HS-27A (cell line): ENCODE measurements around the gene CYP39A1.

Source experiments
- DNase-seq: peaks from one replicate; pipeline ENCODE4 v3.0.0-alpha.2; 2012; ENCODE audit warnings: low read depth, missing footprints

CYP39A1 gene

GRCh38 chr6:46652603-46653438, at the start of gene CYP39A1, which contains the start of gene SLC25A27:
TSS of gene CYP39A1 (minus strand) at chr6:46652818. CDS start at chr6:46652582, 236 bp downstream.
TSS of gene SLC25A27 (plus strand) at chr6:46652975. CDS start at chr6:46653193, 218 bp downstream.
- DNase-seq, result no peak

GRCh38 chr6:46699970-46700369, 47.4 kb upstream of the CYP39A1 start:
- DNase-seq, result no peak

GRCh38 chr6:46690911-46691451, 38.4 kb upstream of the CYP39A1 start:
- no peak for DNase-seq

- DNase-seq, result no peak
Observed at GRCh38 chr6:46690141-46690755, 37.6 kb upstream of the CYP39A1 start.

GRCh38 chr6:46689657-46690056, 37.0 kb upstream of the CYP39A1 start:
- DNase-seq, result no peak

- no peak for DNase-seq
Observed at GRCh38 chr6:46688966-46689335, 36.3 kb upstream of the CYP39A1 start.

GRCh38 chr6:46688117-46688965, 35.7 kb upstream of the CYP39A1 start:
- no peak for DNase-seq

- no peak for DNase-seq
Observed at GRCh38 chr6:46687619-46688097, 35.0 kb upstream of the CYP39A1 start, which contains the start of gene TDRD6. TSS of gene TDRD6 (plus strand) at chr6:46687885. CDS start at chr6:46688129, 244 bp downstream.

- no peak for DNase-seq
Observed at GRCh38 chr6:46684771-46685170, 32.2 kb upstream of the CYP39A1 start.

- no peak for DNase-seq
Observed at GRCh38 chr6:46677314-46677654, 24.7 kb upstream of the CYP39A1 start.

GRCh38 chr6:46676604-46677313, 24.1 kb upstream of the CYP39A1 start:
- no peak for DNase-seq

GRCh38 chr6:46674410-46674809, 21.8 kb upstream of the CYP39A1 start:
- DNase-seq, result no peak

- no peak for DNase-seq
Observed at GRCh38 chr6:46667377-46667776, 14.8 kb upstream of the CYP39A1 start.

- DNase-seq, result no peak
Observed at GRCh38 chr6:46661483-46661882, 8.9 kb upstream of the CYP39A1 start.

GRCh38 chr6:46657642-46658041, 5.0 kb upstream of the CYP39A1 start:
- DNase-seq, result no peak

- no peak for DNase-seq
Observed at GRCh38 chr6:46655803-46656202, 3.2 kb upstream of the CYP39A1 start.

- no peak for DNase-seq
Observed at GRCh38 chr6:46653439-46654195, 999 bp upstream of the CYP39A1 start.

- DNase-seq, result no peak
Observed at GRCh38 chr6:46652232-46652602, 401 bp downstream of the CYP39A1 start.

GRCh38 chr6:46651816-46652215, 802 bp downstream of the CYP39A1 start:
- no peak for DNase-seq

- DNase-seq, result no peak
Observed at GRCh38 chr6:46651006-46651405, 1.6 kb downstream of the CYP39A1 start.
